Measurements from ENCODE around the gene TNRC6B.

- TF ChIP-seq CTCF (IDR thresholded peaks at IDR 0.05; ENCODE audit: insufficient read depth, low read length) (no peak), POLR2AphosphoS5 (IDR thresholded peaks at IDR 0.05; ENCODE audit: low read depth) (no peak), SPI1 (IDR thresholded peaks at IDR 0.05; ENCODE audit: borderline replicate concordance, low read depth) (no peak), REST (IDR thresholded peaks at IDR 0.05; ENCODE audit: insufficient replicate concordance, low read depth) (no peak)
Measured at GRCh38 chr22:40258501-40258915, 80.8 kb downstream of the TNRC6B start.

Measured in HL-60 (cell line).